GM12878 (cell line): Measurements from ENCODE around the gene NOS2. TPM values are rescaled to one million over a fixed set of nuclear protein-coding genes. Genes with fewer than 3 reads are reported as not detected.

ENCODE experiments used
- ATAC-seq: fragments of 200-7000 bp; cut with Tn5 transposase; 3 replicates; pipeline ENCODE4 v1.9.1; 2020; ENCODE audit warnings: mild to moderate bottlenecking, moderate library complexity
- BruUV-seq: library from RNA; stranded (reverse); fragments of 400-500 nt; replicated peaks from 2 replicates; lab custom pipeline; 2021; lab: Mats Ljungman, UMichigan
- CTCF ChIA-PET: fragments of 300-600 bp; sonication (Branson Sonifier 250); formaldehyde crosslinking; extraction: SDS; loops from one replicate; lab custom pipeline; 2021; ENCODE audit warnings: inconsistent platforms; lab: Yijun Ruan, JAX
- POLR2A ChIA-PET: fragments of 350-600 bp; formaldehyde crosslinking; extraction: SDS; loops from one replicate; lab custom pipeline; 2021; ENCODE audit warnings: inconsistent platforms; lab: Charles Lee
- RAD21 ChIA-PET: fragments of 300-600 bp; sonication (Branson Sonifier 250); formaldehyde crosslinking; loops from one replicate; lab custom pipeline; 2023; ENCODE audit warnings: antibody characterized with exemption; ENCODE audit not compliant: unreplicated experiment; lab: Charles Lee
- SMC1A ChIA-PET: fragments of 300-600 bp; sonication (Branson Sonifier 250); formaldehyde crosslinking; loops from one replicate; lab custom pipeline; 2023; ENCODE audit not compliant: unreplicated experiment, uncharacterized antibody; lab: Charles Lee
- DNase-seq: peaks from one replicate; pipeline ENCODE4 v3.0.0-alpha.2; 2011; ENCODE audit warnings: low read depth, low spot score
- FAIRE-seq: peaks from 3 replicates; lab custom pipeline; 2011; peaks lifted over from hg19 to GRCh38; lab: Jason Lieb, UNC
- H2AFZ ChIP-seq: 2 replicates; pipeline ENCODE4 v1.6.0; 2011; ENCODE audit warnings: low read depth, low read length, control low read depth; ENCODE audit not compliant: control insufficient read depth
- H3K27ac ChIP-seq: 2 replicates; pipeline ENCODE4 v1.5.1; 2011; ENCODE audit warnings: control low read depth; ENCODE audit not compliant: control insufficient read depth, insufficient read depth
- H3K27me3 ChIP-seq, 2 experiments: replicated peaks in 1 of 2; 2 replicates each; pipeline versions ENCODE4 v1.6.0 to v1.6.1; 2011; ENCODE audit warnings: low read length in 1 of 2; ENCODE audit not compliant: control insufficient read depth in 2 of 2, insufficient read depth in 2 of 2
- H3K36me3 ChIP-seq, 2 experiments: 2 replicates each; pipeline ENCODE4 v1.5.1; 2011; ENCODE audit warnings: low read length in 1 of 2; ENCODE audit not compliant: control insufficient read depth in 2 of 2, insufficient read depth in 2 of 2
- H3K4me1 ChIP-seq: 2 replicates; pipeline ENCODE4 v1.6.1; 2011; ENCODE audit warnings: mild to moderate bottlenecking, low read length, moderate library complexity, mixed read lengths; ENCODE audit not compliant: control insufficient read depth, insufficient read depth
- H3K4me2 ChIP-seq: 2 replicates; pipeline ENCODE4 v1.6.0; 2011; ENCODE audit warnings: control low read depth; ENCODE audit not compliant: control insufficient read depth, insufficient read depth
- H3K4me3 ChIP-seq: fragments of 200-600 bp; sonication (generic); 2 replicates; pipeline ENCODE4 v1.5.1; 2016
- H3K79me2 ChIP-seq: 2 replicates; pipeline ENCODE4 v1.6.0; 2011; ENCODE audit warnings: low read length; ENCODE audit not compliant: control insufficient read depth, insufficient read depth
- H3K9ac ChIP-seq: 2 replicates; pipeline ENCODE4 v1.8.0; 2011; ENCODE audit warnings: low read length, control low read depth, mixed read lengths; ENCODE audit not compliant: control insufficient read depth, insufficient read depth
- H3K9me3 ChIP-seq: replicated peaks from 3 replicates; pipeline ENCODE4 v1.5.1; 2011; ENCODE audit warnings: mild to moderate bottlenecking, low read length; ENCODE audit not compliant: control insufficient read depth, insufficient read depth
- H4K20me1 ChIP-seq: 2 replicates; pipeline ENCODE4 v1.6.0; 2011; ENCODE audit not compliant: control insufficient read depth, insufficient read depth
- CUX1 ChIP-seq: IDR thresholded peaks from 2 replicates; pipeline ENCODE4 v1.6.1; 2012; ENCODE audit warnings: improper control_type of control experiment, low read depth, low read length; ENCODE audit not compliant: insufficient replicate concordance
- MYB ChIP-seq: fragments of 150-350 bp; IDR thresholded peaks from 2 replicates; pipeline ENCODE4 v1.6.1; 2014; ENCODE audit warnings: mild to moderate bottlenecking, low read depth, low read length, borderline replicate concordance
- NR2F1 ChIP-seq: fragments of 450-650 bp; conservative IDR thresholded peaks from 2 replicates; pipeline ENCODE4 v1.6.1; 2017; ENCODE audit warnings: mild to moderate bottlenecking
- PBX3 ChIP-seq: IDR thresholded peaks from 2 replicates; pipeline ENCODE4 v1.6.1; 2011; ENCODE audit warnings: mild to moderate bottlenecking, low read depth, low read length, moderate library complexity; ENCODE audit not compliant: insufficient replicate concordance
- RAD51 ChIP-seq: fragments of 450-650 bp; IDR thresholded peaks from 2 replicates; pipeline ENCODE4 v1.6.1; 2016; ENCODE audit warnings: moderate library complexity, mild to moderate bottlenecking, inconsistent platforms
- RFX5 ChIP-seq: IDR thresholded peaks from 2 replicates; pipeline ENCODE4 v1.6.1; 2011; ENCODE audit warnings: low read depth, low read length, improper control_type of control experiment
- SKIL ChIP-seq: fragments of 450-650 bp; IDR thresholded peaks from 2 replicates; pipeline ENCODE4 v1.6.1; 2017; ENCODE audit warnings: mild to moderate bottlenecking, low read depth, inconsistent platforms; ENCODE audit not compliant: poor library complexity, severe bottlenecking
- SMARCA5 ChIP-seq: fragments of 450-650 bp; IDR thresholded peaks from 2 replicates; pipeline ENCODE4 v1.6.1; 2017; ENCODE audit warnings: mild to moderate bottlenecking
- SMC3 ChIP-seq: IDR thresholded peaks from 2 replicates; pipeline ENCODE4 v1.6.1; 2011; ENCODE audit warnings: low read length, improper control_type of control experiment, borderline replicate concordance
- TARDBP ChIP-seq: IDR thresholded peaks from 2 replicates; pipeline ENCODE4 v1.6.1; 2016; ENCODE audit warnings: borderline replicate concordance
- ZZZ3 ChIP-seq: IDR thresholded peaks from 2 replicates; pipeline ENCODE4 v1.6.1; 2011; ENCODE audit warnings: low read depth; ENCODE audit not compliant: control insufficient read depth, insufficient read length
- WGBS: methylation state at CpG from one replicate; pipeline ENCODE4 v1.1.6; 2016; ENCODE audit warnings: low lambda C conversion rate; ENCODE audit not compliant: insufficient replicate concordance, insufficient coverage; ENCODE audit errors: missing lambda C conversion rate; 5-methylcytosine and 5-hydroxymethylcytosine counted together
- in situ Hi-C: fragments of 300-500 bp; cut with MboI; formaldehyde crosslinking; loops from 9 replicates; pipeline ENCODE4 v1.14.3; 2018; ENCODE audit warnings: mixed read lengths
- intact Hi-C: fragments of 100-400 bp; cut with micrococcal nuclease; formaldehyde crosslinking; loops from one replicate; pipeline ENCODE4 v1.14.2; 2022; ENCODE audit not compliant: unreplicated experiment
- polyA plus RNA-seq, 11 experiments: library from polyadenylated mRNA; depleted of rRNA in 4 of 11; unstranded in 6 of 11; stranded (reverse) in 5 of 11; fragments of >200 nt; fragmentation: Nextera tagmentation in 4 of 11; fragmentation: Illumina TruSeq in 1 of 11; extraction: Ambion mirVana in 4 of 11; extraction: Trizol in 1 of 11; gene quantifications; 1 replicate in 1 of 11; 2 replicates in 10 of 11; pipeline versions ENCODE4 v1.2.1 to v1.2.3, GENCODE V29; 2011 to 2016; ENCODE audit warnings: inconsistent platforms in 2 of 11, missing spikeins in 2 of 11, low read depth in 1 of 11
- total RNA-seq, 4 experiments: library from RNA; depleted of rRNA in 3 of 4; stranded (reverse); fragments of >200 nt in 3 of 4; fragmentation: Illumina TruSeq in 1 of 4; extraction: Trizol in 1 of 4; gene quantifications; 2 replicates each; pipeline versions ENCODE4 v1.2.1 to v1.2.3, GENCODE V29; 2013 to 2021

Gene NOS2
- total and polyA plus RNA-seq, 10 of the 15 experiments (the other 5 are each of a cell fraction or from before 2014, with no cell fraction given) = 0.01 to 0.05 (median 0.01) TPM; not detected in 7

GRCh38 chr17:27802033-27802432, 1.7 kb upstream of the NOS2 start:
- POLR2A ChIA-PET = interaction anchor here (0.6 kb wide), 1 partner anchor 268 kb away, joined by 4 read pairs; no protein-coding TSS in a partner anchor
- no peak for TF ChIP-seq NR2F1
- no peak for TF ChIP-seq SMC3
- TF ChIP-seq ZZZ3 = no peak
- no peak for TF ChIP-seq RFX5
- TF ChIP-seq CUX1 = no peak
- no peak for TF ChIP-seq SKIL
- TF ChIP-seq PBX3 = no peak
- no peak for TF ChIP-seq RAD51
- no peak for TF ChIP-seq TARDBP
- no peak for TF ChIP-seq SMARCA5
- no peak for TF ChIP-seq MYB

More at GRCh38 chr17:27802033-27802432, 1.7 kb upstream of the NOS2 start:
- Histone ChIP-seq H3K27me3 (no peaks in the 10 kb centered on the region), H3K79me2 (no peaks in the 10 kb centered on the region), H3K36me3 (no peaks in the 10 kb centered on the region), H4K20me1 (no peaks in the 10 kb centered on the region), H3K4me1 (peaks cover 13% of the 10 kb centered on the region), H3K4me3 (no peak overlapping the region), H3K4me2 (no peak overlapping the region), H3K9me3 (no peaks in the 10 kb centered on the region; the same call in 2 of the 3 replicates), H3K27ac (no peak overlapping the region), H3K9ac (no peak overlapping the region), H2AFZ (no peak overlapping the region)
- ATAC-seq = no peak
- RAD21 ChIA-PET = interaction anchor here (10.3 kb wide), 1 partner anchor 80 kb away, joined by 439 read pairs; no protein-coding TSS in a partner anchor
- intact Hi-C loops = no loop called here
- WGBS = 47% methylated on average over 2 of the region's 2 CpGs
- FAIRE-seq = no peak
- CTCF ChIA-PET = interaction anchor here (20.6 kb wide), 1 partner anchor 78 kb away, joined by 664 read pairs; no protein-coding TSS in a partner anchor
- SMC1A ChIA-PET = interaction anchor here (1.8 to 4.9 kb wide), 2 partner anchors 78 to 450 kb away, joined by 3 to 45 read pairs; no protein-coding TSS in a partner anchor
- no TSS peak for BruUV-seq
- in situ Hi-C loops = no loop called here
- DNase-seq = no peak
